ENCODE measurements around the gene CYP27B1.

Gene CYP27B1, protein sequence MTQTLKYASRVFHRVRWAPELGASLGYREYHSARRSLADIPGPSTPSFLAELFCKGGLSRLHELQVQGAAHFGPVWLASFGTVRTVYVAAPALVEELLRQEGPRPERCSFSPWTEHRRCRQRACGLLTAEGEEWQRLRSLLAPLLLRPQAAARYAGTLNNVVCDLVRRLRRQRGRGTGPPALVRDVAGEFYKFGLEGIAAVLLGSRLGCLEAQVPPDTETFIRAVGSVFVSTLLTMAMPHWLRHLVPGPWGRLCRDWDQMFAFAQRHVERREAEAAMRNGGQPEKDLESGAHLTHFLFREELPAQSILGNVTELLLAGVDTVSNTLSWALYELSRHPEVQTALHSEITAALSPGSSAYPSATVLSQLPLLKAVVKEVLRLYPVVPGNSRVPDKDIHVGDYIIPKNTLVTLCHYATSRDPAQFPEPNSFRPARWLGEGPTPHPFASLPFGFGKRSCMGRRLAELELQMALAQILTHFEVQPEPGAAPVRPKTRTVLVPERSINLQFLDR

DNA sequence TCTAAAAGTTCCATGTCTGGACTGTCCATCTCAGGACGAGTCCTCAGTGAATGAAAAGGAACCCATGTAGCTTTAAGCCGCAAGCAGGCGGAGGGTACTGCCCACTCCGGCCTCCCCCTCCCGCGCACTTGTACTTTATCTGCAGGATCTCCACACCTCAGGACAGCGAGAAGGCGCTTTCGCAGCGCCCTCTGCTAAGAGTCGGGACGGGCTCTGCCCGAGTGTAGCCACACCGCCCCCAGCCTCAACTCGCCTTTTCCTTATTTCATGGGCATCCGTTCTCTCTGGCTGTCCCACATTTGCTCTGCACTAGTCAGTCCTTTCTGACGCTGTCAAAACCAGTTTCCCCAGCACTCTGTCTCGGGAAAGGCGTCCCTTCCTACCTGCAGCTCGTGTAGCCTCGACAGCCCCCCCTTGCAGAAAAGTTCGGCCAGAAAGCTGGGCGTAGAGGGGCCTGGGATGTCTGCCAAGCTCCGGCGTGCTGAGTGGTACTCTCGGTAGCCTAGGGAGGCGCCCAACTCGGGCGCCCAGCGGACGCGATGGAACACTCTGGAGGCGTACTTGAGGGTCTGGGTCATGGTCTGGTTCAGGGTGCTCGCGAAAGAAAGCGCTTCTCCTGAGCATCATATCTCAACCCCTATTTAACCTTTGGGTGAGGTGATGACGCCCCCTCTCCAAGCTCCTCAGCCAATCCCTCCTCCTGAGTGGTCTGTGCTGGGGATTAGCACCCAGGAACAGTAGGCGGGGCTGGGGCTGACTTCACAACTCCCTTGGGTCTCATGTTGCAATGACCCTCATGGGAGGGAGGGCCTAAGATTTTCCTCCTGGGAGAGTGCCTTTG, at the start of gene CYP27B1:
TSS of gene CYP27B1 (minus strand) at position 615 of the 841 bp plus-strand sequence. CDS start at position 578, 37 bp downstream.
- DNase-seq (ENCODE audit: low spot score), result no peak

DNA sequence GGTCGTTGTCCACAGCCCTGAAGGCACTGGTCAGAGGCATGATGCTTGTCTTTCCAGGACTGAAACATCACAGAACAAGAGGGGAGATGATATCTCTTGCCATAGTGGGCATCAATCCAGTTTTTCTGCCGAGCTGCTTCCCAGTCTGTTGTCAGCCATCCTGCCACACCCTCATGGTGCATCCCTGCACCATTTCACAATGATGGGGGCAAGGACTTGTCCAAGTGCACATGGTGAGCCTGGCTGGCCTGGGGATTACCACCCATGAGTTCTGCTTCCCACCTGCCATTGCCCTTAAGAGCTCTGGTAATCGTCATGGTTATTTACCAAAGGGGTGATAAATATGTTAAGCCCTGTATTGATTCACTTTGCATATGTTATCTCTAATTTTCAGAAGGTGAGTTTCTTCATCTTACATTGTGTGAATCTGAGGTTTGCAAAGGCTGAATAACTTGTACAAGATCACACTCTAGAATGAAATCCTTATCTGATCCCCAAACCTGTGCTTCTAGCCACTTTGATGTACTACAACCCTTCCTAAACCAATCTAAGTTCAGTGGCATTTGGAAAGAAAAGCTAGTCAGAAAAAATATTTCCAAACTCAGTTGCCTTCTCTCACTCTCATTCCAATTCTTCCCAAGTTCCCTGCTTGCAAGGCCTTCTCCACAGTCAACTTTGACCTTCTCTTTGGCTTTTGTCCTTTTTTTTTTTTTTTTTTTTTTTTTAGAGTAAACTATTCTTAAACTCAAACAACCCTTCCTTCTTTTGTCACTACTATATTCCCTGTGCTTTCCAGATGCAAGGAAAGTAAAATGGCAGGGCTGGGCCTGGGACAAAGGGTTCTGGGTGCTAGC, 49.4 kb upstream of the CYP27B1 start:
- DNase-seq (ENCODE audit: low spot score), result no peak

DNA sequence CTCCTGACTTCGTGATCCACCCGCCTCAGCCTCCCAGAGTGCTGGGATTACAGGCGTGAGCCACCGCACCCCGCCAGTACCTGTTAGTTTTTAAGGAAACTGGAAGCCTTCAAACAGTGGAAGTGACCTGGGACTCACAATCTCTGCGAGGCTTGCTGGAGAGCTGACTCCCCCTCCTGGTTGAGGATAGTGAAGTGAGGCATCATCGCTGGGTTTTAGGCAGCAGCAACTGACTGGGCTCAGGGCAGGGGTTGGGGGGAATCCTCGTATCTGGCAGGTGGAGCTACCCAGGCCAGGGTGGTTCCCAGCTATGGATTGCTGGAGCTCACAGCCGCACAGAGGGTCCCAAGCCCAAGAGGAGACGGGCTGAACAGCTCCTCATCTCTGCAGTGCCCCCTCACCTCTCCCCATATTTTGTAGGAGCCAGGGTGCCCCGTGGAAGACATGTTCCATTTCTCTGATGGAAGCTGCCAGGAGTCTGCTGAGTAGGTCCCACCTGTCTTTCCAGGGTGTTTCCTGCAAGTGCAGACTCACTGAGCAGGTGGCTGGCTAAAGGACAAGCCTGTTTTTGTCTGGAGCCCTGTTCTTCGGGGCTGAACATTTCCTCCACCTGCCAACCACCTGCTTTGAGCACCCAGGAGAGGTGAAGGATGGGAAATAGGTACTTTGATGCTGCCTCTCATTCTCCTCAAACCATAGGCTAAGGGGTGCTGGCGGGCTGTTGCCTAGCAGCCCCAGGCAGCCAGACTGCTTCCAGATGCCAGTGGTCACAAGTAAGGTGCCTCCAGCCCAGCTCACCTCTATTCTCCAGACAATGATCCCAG, 48.5 kb upstream of the CYP27B1 start:
- DNase-seq (ENCODE audit: low spot score), result no peak

DNA sequence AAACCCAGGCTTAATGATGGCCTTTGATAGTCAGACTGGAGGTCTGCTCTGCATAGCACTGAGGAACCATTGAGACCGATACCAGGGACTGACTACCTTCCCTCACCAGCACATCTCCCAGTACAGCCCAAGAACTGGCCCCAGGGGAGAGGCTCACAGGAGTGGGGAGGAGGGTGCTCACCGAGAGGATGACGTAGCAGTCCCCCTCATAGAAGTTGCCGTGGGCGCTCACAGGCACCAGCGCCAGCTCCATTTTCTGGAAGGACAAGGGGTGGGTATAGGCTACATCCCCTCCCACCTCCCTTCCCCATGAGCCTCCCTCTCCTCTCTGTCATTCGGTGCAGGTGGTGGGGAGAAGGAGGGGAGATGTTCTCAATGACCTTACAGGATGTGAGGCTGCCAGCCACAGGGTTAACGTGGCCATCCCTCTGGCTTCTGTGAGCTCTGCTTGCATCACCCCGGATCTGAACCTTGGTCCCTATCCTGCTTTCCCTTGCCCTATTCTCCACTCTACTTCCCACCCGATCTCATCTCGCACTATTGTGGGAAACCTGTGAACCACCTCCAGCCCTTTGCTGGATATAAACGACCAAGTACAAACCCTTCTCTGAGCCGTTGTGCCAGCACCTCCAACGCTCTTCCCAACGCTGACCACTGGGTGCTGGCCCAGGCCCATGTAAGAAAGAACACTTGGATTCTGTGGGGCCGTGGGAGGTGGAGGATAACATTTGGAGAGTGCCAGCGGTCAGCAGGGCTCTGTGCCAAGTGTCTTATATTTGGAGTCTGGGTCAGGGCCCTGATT, 47.3 kb upstream of the CYP27B1 start:
- no peak for DNase-seq (ENCODE audit: low spot score)

DNA sequence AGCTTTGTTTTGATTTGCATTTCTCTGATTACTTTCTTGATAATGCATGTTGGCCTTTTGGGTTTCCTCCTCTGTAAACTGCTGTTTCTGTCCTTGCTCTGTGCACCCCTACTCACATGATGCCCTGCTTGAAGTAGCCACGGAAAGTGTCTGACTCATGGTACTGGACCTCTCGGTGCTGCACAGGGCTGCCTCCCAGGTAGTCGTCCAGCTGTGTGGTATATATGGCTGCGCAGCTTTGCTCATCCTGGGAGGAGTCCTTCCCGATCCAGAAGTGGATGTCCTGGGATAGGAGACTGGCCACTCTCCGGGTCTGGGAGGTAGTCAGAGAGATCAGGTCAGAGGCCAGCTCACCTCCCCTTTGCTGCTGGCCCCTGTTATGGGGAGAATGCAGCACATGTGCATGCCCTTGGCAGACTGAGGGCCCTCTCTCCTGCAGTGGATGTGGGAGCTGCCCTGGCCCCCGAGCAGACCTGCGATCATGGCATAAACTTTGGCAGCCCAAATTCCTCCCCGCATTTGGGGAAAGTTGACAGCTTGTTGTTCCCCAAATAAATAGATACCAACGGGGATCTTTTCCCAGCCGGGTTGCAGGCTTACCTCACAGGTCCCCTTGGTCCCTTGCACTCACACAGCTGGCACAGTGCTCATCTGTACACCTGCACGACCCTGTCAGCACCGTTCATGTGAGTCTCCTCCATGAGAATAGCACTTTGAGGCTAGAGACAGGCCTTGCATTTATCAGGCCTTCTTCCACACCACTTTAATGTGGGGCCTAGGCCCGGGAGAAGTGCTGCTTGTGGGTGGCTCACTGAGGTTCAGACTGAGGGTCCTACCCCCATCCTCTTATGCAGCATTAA, 46.5 kb upstream of the CYP27B1 start:
- no peak for DNase-seq (ENCODE audit: low spot score)

DNA sequence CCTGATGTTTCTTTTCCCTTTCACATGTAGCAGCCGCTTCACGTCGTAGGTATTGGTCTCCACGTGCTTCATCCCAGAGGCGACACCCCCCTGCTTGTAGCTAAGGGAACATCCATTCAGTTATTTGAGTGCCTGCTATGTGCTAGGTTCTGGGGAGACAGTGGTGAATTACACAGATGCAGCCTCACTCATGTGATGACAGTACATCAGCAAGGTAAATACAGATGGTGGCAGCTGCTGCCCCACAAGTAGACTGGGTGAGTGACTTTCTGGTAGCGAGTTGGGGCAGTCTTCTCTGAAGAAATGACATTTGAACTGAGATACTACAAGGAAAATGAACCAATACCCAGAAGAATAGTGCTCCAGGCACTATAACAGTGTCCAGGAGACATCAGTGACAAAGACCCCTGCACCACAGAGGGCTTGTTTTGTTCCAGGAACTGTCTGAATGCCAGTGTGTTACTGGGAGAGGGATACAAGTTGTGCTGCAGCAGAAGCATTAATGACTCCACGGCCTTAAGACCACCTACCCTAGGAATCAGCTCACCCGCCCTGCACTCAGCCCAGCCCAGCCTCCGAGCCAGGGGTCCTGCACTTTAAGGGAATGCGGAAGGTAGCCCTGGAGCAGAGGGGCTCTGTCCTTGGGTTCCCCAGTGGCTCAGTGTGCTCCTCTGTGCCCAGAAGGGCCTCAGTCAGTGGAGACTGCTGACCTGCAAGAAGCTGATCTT, 44.3 kb upstream of the CYP27B1 start:
- DNase-seq (ENCODE audit: low spot score), result no peak

DNA sequence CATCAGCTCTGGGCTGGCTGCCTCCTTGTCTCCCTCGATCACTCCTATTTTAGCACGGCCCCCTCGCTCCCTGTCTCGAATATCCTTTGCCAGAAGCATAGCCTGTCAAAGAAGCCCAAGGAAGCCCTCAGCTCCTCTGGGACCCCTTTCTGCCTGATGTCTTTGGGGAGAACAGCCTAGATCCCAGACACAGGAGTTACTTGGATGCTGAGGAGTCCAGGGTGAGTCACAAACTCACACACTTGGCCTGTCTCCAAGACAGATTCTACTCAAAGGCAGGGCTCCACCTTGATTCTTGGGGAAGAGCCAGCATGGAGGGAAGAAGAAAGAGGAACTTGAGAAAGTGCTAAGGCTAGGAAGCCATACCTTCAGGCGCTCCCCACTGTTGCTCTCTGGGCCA, 43.6 kb upstream of the CYP27B1 start:
- DNase-seq (ENCODE audit: low spot score), result no peak

DNA sequence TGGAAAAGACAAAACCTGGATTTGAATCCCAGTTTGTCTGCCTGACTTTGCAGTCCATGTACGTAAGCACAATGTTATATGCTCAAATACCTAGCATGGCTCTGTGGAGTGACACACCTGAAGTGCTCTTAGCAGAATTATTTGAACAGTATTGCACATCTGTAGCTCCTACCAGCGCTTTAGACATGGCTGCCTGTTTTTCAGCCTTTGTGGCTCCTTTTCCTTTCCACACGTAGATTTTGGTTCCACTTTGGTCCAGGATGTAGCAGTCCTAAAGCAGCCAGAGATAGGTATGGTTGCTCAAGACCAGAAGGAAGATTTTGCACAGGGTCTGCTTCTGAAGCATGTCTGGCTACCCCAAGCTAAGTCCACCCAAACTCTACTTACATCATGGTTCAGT, 42.5 kb upstream of the CYP27B1 start:
- DNase-seq (ENCODE audit: low spot score), result no peak

DNA sequence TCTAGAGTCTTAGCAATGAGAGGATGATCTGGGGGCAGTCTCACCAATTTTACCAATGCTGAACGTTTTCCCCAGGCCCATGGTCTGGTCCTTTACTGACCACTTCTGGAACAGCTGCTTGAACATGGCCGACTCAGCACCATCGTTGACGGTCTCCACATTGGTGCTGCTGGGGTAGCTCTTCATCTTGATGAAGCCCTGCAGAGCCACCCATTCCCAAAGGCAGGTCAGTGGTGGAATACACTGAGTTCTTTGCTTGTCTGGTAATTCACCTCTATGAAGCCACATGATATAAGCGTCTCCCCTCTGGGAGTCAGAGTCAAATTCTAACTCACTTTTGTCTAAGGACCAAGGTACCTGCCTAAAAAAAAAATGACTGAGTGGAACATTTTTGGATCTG, 41.5 kb upstream of the CYP27B1 start:
- DNase-seq (ENCODE audit: low spot score), result no peak

DNA sequence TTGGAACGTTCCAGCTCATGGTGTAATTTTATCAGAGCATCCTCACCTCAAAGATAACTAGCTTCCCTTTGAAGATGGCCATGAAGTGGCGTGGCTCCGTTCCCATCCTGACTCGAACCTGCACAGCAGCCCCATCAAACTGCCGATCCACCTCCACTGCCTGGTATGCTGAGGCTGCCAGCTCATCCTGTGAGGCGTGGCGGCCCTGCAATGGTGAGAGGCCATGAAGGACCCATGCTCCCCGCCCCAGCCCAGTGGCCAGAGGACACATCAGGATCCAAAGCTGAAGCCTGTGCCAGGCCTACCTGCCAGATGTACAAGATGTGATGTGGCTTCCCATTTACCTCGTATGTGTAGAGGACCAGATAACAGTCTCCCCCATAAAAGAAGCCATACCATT, 40.4 kb upstream of the CYP27B1 start:
- DNase-seq (ENCODE audit: low spot score), result no peak

DNA sequence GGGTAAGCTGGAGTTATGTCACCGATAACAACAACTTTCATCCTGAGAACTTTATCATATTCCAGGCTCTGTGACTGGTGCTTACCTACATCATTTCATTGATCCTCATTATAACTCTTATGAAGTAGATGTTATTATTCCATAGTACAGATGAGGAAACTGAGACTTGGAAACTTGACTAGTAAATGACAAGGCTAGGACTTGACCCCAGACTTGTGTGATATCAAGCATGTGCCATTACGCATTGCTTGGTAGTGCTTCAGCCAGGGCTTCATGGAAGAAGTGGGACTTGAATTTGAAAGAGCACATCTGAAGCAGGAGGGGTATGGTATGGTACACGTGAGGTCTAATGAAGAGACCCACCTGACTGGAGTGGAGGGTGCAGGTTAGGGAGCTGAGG, 39.8 kb upstream of the CYP27B1 start:
- DNase-seq (ENCODE audit: low spot score), result no peak

DNA sequence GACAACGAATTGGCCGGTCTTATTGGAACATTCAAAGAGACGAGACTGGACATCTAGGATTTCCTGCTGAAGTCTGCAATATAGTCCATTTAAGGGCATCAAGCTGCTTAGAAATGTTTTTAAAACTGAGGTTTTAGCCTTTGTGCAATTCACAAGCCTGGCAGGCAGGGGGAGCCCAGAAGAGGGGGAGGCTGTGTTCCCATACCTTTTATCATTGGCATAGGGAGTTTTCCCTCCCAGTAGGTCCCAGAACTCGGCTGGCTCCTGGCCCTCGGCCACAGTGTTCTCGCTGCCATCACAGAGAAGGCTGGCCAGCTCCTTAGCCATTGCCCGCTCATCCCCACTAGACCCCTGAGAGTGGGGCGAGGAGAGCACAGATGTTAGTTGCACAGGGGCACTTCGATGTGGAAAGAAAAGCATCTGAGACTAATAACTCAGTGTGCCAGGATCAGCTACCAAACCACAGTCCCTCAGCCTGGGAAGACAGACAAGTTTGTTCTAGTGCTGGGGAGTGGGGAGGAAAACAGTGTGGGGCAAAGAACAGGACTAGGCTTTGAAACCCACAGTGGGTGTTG, 36.5 kb upstream of the CYP27B1 start:
- no peak for DNase-seq (ENCODE audit: low spot score)

DNA sequence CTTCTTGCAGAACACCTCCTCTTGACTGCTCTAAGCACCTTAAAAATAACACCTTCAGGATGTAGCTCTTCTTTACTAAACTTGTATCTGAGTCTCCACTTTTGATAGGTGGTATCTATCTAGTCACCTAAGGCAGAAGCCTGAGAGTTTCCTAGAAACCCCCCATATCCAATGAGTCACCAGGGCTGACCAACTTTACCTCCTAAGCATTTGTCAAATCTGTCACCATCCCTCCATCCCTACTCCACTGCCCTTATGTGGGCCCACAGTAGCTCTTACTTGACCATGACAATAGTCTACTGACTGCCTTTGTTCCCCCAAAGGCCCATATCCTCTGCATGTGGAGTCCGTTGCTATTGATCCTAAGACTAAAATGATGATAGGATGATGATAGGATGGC, 35.7 kb upstream of the CYP27B1 start:
- DNase-seq (ENCODE audit: low spot score), result no peak

DNA sequence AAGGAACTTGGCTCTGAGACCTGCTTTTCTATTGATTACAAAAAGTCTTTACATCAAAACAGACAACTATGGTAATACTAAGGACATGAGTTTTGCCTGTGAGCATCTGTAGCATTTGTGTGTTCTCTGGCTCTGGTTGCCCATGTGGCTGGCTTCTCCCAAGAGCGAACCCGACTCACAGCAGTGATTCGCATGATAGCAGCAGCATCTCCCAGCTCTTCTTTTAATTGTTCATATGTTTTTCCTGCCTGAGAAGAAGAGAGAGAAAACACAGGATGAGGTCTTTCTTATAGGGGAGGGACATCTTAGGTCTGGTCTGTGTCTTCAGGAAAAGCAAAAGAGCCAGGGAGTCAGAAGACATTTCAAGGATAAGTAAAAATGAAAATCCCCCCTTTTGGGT, 34.1 kb upstream of the CYP27B1 start:
- DNase-seq (ENCODE audit: low spot score), result no peak

DNA sequence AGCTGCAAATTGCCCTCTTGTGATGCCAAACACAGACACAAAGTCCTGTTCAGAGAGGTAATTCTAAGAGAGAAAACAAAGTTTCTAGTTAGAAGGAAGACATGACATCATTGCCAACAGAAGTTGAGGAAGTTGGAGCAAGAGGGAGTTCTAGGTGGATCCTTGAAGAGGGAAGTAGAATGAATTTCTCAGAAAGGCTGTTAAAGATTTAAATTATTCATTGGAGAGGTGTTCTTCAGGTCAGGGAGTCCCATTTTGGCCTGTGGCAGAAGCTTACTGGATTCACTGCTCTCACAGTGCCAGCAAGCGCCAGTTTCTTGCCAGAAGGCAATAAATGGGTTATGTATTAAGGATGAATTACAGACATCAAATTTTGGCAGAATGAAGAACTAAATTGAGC, 31.1 kb upstream of the CYP27B1 start:
- no peak for DNase-seq (ENCODE audit: low spot score)

DNA sequence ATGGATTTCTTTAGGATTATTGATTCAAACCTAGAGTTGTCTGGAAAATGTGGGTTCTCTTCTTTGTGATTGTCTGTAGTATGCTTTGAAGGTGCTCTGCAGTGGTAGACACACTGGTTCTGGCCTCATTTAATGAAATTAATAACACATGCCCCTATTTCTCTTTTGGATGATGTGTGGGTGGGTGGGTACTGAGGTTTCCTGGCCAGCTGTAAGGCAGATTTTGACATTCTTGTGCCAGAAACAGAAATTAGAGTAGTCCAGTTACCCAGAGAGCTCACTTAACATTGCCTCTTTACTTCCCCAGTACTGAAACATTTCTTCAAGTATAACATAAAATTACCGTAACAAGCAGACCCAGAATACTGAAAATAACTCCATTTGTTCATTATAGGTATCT, 30.1 kb upstream of the CYP27B1 start:
- no peak for DNase-seq (ENCODE audit: low spot score)

DNA sequence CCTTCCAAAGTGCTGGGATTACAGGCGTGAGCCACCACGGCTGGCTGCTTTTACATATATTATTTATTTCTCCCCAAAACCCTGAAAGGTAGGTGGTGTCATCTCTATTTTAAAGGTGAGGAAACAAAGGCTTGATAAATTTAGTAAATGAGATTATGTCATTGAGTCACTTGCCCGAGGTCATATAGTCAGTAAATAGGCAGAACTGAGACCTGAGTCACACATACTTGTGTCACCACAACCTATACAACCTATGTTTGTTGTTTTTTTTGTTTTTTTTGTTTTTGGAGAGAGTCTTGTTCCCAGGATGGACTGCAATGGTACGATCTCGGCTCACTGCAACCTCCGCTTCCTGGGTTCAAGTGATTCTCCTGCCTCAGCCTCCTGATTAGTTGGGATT, 28.5 kb upstream of the CYP27B1 start:
- no peak for DNase-seq (ENCODE audit: low spot score)

DNA sequence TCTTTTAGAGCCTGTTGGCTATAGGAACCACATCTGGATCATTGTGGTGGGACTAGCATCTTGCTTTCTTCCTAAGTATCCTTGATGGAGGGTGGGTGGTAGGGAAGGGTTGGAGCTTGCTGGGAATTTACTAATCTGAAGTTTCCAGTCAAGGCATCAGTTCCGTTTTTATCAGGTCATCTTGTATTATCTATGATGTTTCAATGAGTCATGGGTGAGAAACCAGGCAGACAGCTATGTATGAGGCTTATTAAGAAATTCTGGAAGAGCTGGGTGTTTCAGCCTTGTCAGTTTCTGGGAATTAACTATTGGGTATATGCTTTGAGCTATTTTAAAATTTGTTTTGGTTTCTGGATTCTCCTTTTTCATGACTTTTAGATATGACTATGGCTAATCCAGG, 27.0 kb upstream of the CYP27B1 start:
- no peak for DNase-seq (ENCODE audit: low spot score)

Measured in left forelimb (tissue), 1 donor.